GM23338 (cell line): Measurements from ENCODE around the gene MYH10. TPM values are rescaled to one million over a fixed set of nuclear protein-coding genes. Genes with fewer than 3 reads are reported as not detected.
A peak's percentile ranks its signal among the peaks of the same experiment; 100 is the strongest.

Experiments
- ATAC-seq: fragments of 200-7000 bp; cut with Tn5 transposase; 3 replicates; pipeline ENCODE4 v1.9.1; 2020
- DNase-seq: peaks from one replicate; pipeline ENCODE4 v3.0.0-alpha.2; 2015; ENCODE audit warnings: low spot score
- H2AFZ ChIP-seq: fragments of 200-600 bp; sonication (generic); 2 replicates; pipeline ENCODE4 v1.8.0; 2016; ENCODE audit warnings: antibody characterized with exemption, mild to moderate bottlenecking, moderate library complexity
- H3F3A ChIP-seq: fragments of 200-600 bp; sonication (generic); replicated peaks from 2 replicates; pipeline ENCODE4 v1.8.0; 2017; ENCODE audit warnings: antibody characterized with exemption, mixed run types, low read depth
- H3K27ac ChIP-seq: fragments of 200-600 bp; sonication (generic); 2 replicates; pipeline ENCODE4 v1.6.1; 2016; ENCODE audit warnings: low read depth
- H3K27me3 ChIP-seq: fragments of 200-600 bp; sonication (generic); 2 replicates; pipeline ENCODE4 v1.8.0; 2016; ENCODE audit warnings: mild to moderate bottlenecking, mixed run types, moderate library complexity; ENCODE audit not compliant: insufficient read depth
- H3K36me3 ChIP-seq: fragments of 200-600 bp; sonication (generic); 2 replicates; pipeline ENCODE4 v1.8.0; 2016; ENCODE audit warnings: mild to moderate bottlenecking; ENCODE audit not compliant: insufficient read depth
- H3K4me1 ChIP-seq: fragments of 200-600 bp; sonication (generic); 2 replicates; pipeline ENCODE4 v1.8.0; 2016; ENCODE audit warnings: mild to moderate bottlenecking, moderate library complexity; ENCODE audit not compliant: insufficient read depth
- H3K4me2 ChIP-seq: fragments of 200-600 bp; sonication (generic); 2 replicates; pipeline ENCODE4 v1.7.1; 2017; ENCODE audit warnings: mixed run types
- H3K4me3 ChIP-seq: fragments of 200-600 bp; sonication (generic); 2 replicates; pipeline ENCODE4 v1.6.1; 2016; ENCODE audit warnings: mixed run types
- H3K79me2 ChIP-seq: fragments of 200-600 bp; sonication (generic); replicated peaks from 2 replicates; pipeline ENCODE4 v1.8.0; 2017; ENCODE audit warnings: mild to moderate bottlenecking; ENCODE audit not compliant: insufficient read depth
- H3K9me2 ChIP-seq: fragments of 200-600 bp; sonication (generic); 2 replicates; pipeline ENCODE4 v1.8.0; 2017; ENCODE audit not compliant: insufficient read depth
- H4K20me1 ChIP-seq: fragments of 200-600 bp; sonication (generic); replicated peaks from 2 replicates; pipeline ENCODE4 v1.8.0; 2017; ENCODE audit warnings: mild to moderate bottlenecking; ENCODE audit not compliant: insufficient read depth
- H3K27ac Mint-ChIP-seq: 2 replicates; pipeline ENCODE4 v1.8.0; 2020; ENCODE audit warnings: inconsistent platforms, mild to moderate bottlenecking, moderate library complexity, mixed read lengths
- H3K27me3 Mint-ChIP-seq: 3 replicates; pipeline ENCODE4 v1.8.0; 2022; ENCODE audit warnings: low read depth, mild to moderate bottlenecking, moderate library complexity, mixed read lengths, inconsistent platforms; ENCODE audit not compliant: insufficient read depth, poor library complexity
- H3K36me3 Mint-ChIP-seq: 3 replicates; pipeline ENCODE4 v1.8.0; 2021; ENCODE audit warnings: low read depth, mild to moderate bottlenecking, inconsistent platforms, moderate library complexity, mixed read lengths
- H3K4me1 Mint-ChIP-seq: 3 replicates; pipeline ENCODE4 v1.8.0; 2020; ENCODE audit warnings: mild to moderate bottlenecking, inconsistent platforms, mixed read lengths
- H3K4me3 Mint-ChIP-seq: 3 replicates; pipeline ENCODE4 v1.8.0; 2021; ENCODE audit warnings: moderate library complexity, mild to moderate bottlenecking, inconsistent platforms, mixed read lengths
- H3K9me3 Mint-ChIP-seq: 3 replicates; pipeline ENCODE4 v1.8.0; 2020; ENCODE audit warnings: moderate library complexity, mild to moderate bottlenecking, inconsistent platforms, mixed read lengths
- ETS1 ChIP-seq: IDR thresholded peaks from 2 replicates; pipeline ENCODE4 v1.6.1; 2016; ENCODE audit warnings: antibody characterized with exemption
- EZH2 ChIP-seq: fragments of 200-600 bp; sonication (generic); IDR thresholded peaks from one replicate; pipeline ENCODE4 v1.8.0; 2017; ENCODE audit warnings: antibody characterized with exemption, mild to moderate bottlenecking, low read depth; ENCODE audit not compliant: unreplicated experiment
- POLR2AphosphoS5 ChIP-seq: IDR thresholded peaks from 2 replicates; pipeline ENCODE4 v1.6.1; 2016; ENCODE audit warnings: antibody characterized with exemption, low read depth
- REST ChIP-seq: IDR thresholded peaks from one replicate; pipeline ENCODE4 v1.6.1; 2018; ENCODE audit warnings: antibody characterized with exemption; ENCODE audit not compliant: unreplicated experiment
- STAT1 ChIP-seq: IDR thresholded peaks from one replicate; pipeline ENCODE4 v1.6.1; 2016; ENCODE audit warnings: antibody characterized with exemption; ENCODE audit not compliant: unreplicated experiment
- polyA plus RNA-seq: library from polyadenylated mRNA; unstranded; fragments of >200 nt; fragmentation: Nextera tagmentation; extraction: Ambion mirVana; gene quantifications from 2 replicates; pipeline ENCODE4 v1.2.1, GENCODE V29; 2016
- total RNA-seq: library from RNA; depleted of rRNA; stranded (reverse); fragments of >200 nt; shearing (Covaris generic); gene quantifications from 2 replicates; pipeline ENCODE4 v1.2.3, GENCODE V29; 2014
- TF ChIP-seq, protein P1 (sequence below): fragments of 250-450 bp; sonication (Bioruptor Pico); IDR thresholded peaks from 2 replicates; pipeline ENCODE4 v1.5.0; 2020; ENCODE audit warnings: mild to moderate bottlenecking, moderate library complexity

Gene MYH10
- total and polyA plus RNA-seq, 2 experiments from 2014 or later = 89.5 to 230 TPM

GRCh38 chr17:8673612-8674011 is 43.1 kb upstream of the MYH10 start:
- H3K4me1 ChIP-seq = peaks cover 37% of the 10 kb centered on the region
- H3K27me3 ChIP-seq = no peaks in the 10 kb centered on the region
- no peak for TF ChIP-seq REST
- no peak for TF ChIP-seq STAT1
- no peak for TF ChIP-seq EZH2
- no peak for TF ChIP-seq POLR2AphosphoS5
- H3K4me1 Mint-ChIP-seq = peaks cover 27% of the 10 kb centered on the region
- H4K20me1 ChIP-seq = no peaks in the 10 kb centered on the region
- peak overlapping the region; percentile 62; the same call in 1 of the 2 replicates for H3K4me2 ChIP-seq
- H3K36me3 Mint-ChIP-seq = no peaks in the 10 kb centered on the region; the same call in 2 of the 3 replicates
- no peak for DNase-seq
- H3K27ac ChIP-seq = no peak overlapping the region
- no peaks in the 10 kb centered on the region for H3F3A ChIP-seq
- H3K27me3 Mint-ChIP-seq = peaks cover 7% of the 10 kb centered on the region
- no peaks in the 10 kb centered on the region for H3K36me3 ChIP-seq
- H3K9me2 ChIP-seq = no peaks in the 10 kb centered on the region
- no peak for ATAC-seq
- no peak overlapping the region for H3K4me3 ChIP-seq
- H3K27ac Mint-ChIP-seq = no peak overlapping the region
- peaks cover 7% of the 10 kb centered on the region; the same call in 1 of the 3 replicates for H3K9me3 Mint-ChIP-seq
- no peaks in the 10 kb centered on the region for H3K79me2 ChIP-seq
- no peak overlapping the region for H3K4me3 Mint-ChIP-seq
- 0 out of 2 replicates have a peak overlapping the region, but pooled peaks have one; percentile 94 for H2AFZ ChIP-seq

DNA sequence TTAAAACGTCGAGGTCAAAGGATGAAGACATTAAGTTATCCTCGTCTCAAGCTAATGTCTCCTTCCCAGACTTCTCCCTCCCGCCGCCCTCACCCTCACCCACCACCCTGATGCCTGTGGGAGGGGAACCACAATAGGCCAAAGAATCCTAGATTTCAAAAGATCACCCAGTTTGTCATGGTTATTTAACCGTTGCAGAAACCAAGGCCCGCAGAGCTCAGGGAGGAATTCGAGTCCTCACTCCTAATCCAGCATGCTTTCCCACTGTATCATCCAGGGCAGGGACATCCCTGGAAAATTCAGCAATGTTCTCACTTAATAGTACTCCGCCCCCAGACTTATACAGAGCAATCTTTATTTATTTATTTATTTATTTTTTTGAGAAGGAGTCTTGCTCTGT is 41.8 kb upstream of the MYH10 start:
- Histone ChIP-seq H3K9me2 (no peaks in the 10 kb centered on the region), H3K79me2 (no peaks in the 10 kb centered on the region), H3K27ac (no peak overlapping the region), H3K27me3 (no peaks in the 10 kb centered on the region), H3K4me1 (peaks cover 37% of the 10 kb centered on the region), H3K36me3 (no peaks in the 10 kb centered on the region), H2AFZ (no peak overlapping the region), H3K4me3 (no peak overlapping the region), H3K4me2 (no peak overlapping the region), H4K20me1 (no peaks in the 10 kb centered on the region), H3F3A (no peaks in the 10 kb centered on the region)
- DNase-seq = no peak
- H3K4me1 Mint-ChIP-seq = peaks cover 27% of the 10 kb centered on the region
- peaks cover 6% of the 10 kb centered on the region for H3K27me3 Mint-ChIP-seq
- no peak for ATAC-seq
- no peak overlapping the region for H3K27ac Mint-ChIP-seq
- no peaks in the 10 kb centered on the region for H3K36me3 Mint-ChIP-seq
- H3K9me3 Mint-ChIP-seq = no peaks in the 10 kb centered on the region
- no peak overlapping the region for H3K4me3 Mint-ChIP-seq
- TF ChIP-seq ETS1 = no peak
- TF ChIP-seq, protein P1, sequence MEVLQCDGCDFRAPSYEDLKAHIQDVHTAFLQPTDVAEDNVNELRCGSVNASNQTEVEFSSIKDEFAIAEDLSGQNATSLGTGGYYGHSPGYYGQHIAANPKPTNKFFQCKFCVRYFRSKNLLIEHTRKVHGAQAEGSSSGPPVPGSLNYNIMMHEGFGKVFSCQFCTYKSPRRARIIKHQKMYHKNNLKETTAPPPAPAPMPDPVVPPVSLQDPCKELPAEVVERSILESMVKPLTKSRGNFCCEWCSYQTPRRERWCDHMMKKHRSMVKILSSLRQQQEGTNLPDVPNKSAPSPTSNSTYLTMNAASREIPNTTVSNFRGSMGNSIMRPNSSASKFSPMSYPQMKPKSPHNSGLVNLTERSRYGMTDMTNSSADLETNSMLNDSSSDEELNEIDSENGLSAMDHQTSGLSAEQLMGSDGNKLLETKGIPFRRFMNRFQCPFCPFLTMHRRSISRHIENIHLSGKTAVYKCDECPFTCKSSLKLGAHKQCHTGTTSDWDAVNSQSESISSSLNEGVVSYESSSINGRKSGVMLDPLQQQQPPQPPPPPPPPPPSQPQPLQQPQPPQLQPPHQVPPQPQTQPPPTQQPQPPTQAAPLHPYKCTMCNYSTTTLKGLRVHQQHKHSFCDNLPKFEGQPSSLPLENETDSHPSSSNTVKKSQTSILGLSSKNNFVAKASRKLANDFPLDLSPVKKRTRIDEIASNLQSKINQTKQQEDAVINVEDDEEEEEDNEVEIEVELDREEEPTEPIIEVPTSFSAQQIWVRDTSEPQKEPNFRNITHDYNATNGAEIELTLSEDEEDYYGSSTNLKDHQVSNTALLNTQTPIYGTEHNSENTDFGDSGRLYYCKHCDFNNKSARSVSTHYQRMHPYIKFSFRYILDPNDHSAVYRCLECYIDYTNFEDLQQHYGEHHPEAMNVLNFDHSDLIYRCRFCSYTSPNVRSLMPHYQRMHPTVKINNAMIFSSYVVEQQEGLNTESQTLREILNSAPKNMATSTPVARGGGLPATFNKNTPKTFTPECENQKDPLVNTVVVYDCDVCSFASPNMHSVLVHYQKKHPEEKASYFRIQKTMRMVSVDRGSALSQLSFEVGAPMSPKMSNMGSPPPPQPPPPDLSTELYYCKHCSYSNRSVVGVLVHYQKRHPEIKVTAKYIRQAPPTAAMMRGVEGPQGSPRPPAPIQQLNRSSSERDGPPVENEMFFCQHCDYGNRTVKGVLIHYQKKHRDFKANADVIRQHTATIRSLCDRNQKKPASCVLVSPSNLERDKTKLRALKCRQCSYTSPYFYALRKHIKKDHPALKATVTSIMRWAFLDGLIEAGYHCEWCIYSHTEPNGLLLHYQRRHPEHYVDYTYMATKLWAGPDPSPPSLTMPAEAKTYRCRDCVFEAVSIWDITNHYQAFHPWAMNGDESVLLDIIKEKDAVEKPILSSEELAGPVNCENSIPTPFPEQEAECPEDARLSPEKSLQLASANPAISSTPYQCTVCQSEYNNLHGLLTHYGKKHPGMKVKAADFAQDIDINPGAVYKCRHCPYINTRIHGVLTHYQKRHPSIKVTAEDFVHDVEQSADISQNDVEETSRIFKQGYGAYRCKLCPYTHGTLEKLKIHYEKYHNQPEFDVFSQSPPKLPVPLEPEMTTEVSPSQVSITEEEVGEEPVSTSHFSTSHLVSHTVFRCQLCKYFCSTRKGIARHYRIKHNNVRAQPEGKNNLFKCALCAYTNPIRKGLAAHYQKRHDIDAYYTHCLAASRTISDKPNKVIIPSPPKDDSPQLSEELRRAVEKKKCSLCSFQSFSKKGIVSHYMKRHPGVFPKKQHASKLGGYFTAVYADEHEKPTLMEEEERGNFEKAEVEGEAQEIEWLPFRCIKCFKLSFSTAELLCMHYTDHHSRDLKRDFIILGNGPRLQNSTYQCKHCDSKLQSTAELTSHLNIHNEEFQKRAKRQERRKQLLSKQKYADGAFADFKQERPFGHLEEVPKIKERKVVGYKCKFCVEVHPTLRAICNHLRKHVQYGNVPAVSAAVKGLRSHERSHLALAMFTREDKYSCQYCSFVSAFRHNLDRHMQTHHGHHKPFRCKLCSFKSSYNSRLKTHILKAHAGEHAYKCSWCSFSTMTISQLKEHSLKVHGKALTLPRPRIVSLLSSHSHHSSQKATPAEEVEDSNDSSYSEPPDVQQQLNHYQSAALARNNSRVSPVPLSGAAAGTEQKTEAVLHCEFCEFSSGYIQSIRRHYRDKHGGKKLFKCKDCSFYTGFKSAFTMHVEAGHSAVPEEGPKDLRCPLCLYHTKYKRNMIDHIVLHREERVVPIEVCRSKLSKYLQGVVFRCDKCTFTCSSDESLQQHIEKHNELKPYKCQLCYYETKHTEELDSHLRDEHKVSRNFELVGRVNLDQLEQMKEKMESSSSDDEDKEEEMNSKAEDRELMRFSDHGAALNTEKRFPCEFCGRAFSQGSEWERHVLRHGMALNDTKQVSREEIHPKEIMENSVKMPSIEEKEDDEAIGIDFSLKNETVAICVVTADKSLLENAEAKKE (CRISPR knock-in tag) = no peak
- TF ChIP-seq POLR2AphosphoS5 = no peak
- no peak for TF ChIP-seq REST
- TF ChIP-seq STAT1 = no peak
